Caco-2 (cell line): ENCODE measurements around the gene MAST3. TPM values are rescaled to one million over a fixed set of nuclear protein-coding genes. Genes with fewer than 3 reads are reported as not detected.

Source experiments
- BruUV-seq: library from RNA; stranded (reverse); fragments of 400-500 nt; replicated peaks from 2 replicates; lab custom pipeline; 2021; lab: Mats Ljungman, UMichigan
- CTCF ChIA-PET: fragments of 300-600 bp; sonication (Branson Sonifier 250); formaldehyde crosslinking; loops from one replicate; lab custom pipeline; 2022; ENCODE audit warnings: antibody characterized with exemption; lab: Charles Lee
- POLR2A ChIA-PET: fragments of 300-600 bp; sonication (Branson Sonifier 250); formaldehyde crosslinking; loops from one replicate; lab custom pipeline; 2022; ENCODE audit warnings: antibody characterized with exemption; lab: Charles Lee
- DNase-seq, 2 experiments: peaks; one replicate each; pipeline versions ENCODE4 v3.0.0 to v3.0.0-alpha.2; 2020 to 2022
- H3K27me3 ChIP-seq: replicated peaks from 2 replicates; pipeline ENCODE4 v1.6.0; 2011; ENCODE audit warnings: low read length; ENCODE audit not compliant: control insufficient read depth, insufficient read depth
- H3K36me3 ChIP-seq: 2 replicates; pipeline ENCODE4 v1.5.1; 2011; ENCODE audit warnings: low read length; ENCODE audit not compliant: control insufficient read depth, insufficient read depth
- H3K4me1 ChIP-seq: fragments of 250-450 bp; sonication (Bioruptor Pico); 2 replicates; pipeline ENCODE4 v1.5.1; 2020; ENCODE audit warnings: mild to moderate bottlenecking
- H3K4me3 ChIP-seq: 2 replicates; pipeline ENCODE4 v1.5.1; 2011; ENCODE audit warnings: low read depth, mild to moderate bottlenecking, control low read depth, low read length
- H3K9me3 ChIP-seq: fragments of 250-450 bp; sonication (Bioruptor Pico); 2 replicates; pipeline ENCODE4 v1.5.1; 2020; ENCODE audit warnings: mild to moderate bottlenecking, moderate library complexity
- H3K27ac Mint-ChIP-seq: one replicate; pipeline ENCODE4 v1.8.0; 2022; ENCODE audit warnings: mixed read lengths; ENCODE audit not compliant: unreplicated experiment
- H3K27me3 Mint-ChIP-seq: one replicate; pipeline ENCODE4 v1.8.0; 2022; ENCODE audit warnings: mixed read lengths; ENCODE audit not compliant: insufficient read depth, unreplicated experiment
- H3K36me3 Mint-ChIP-seq: one replicate; pipeline ENCODE4 v1.8.0; 2022; ENCODE audit warnings: mild to moderate bottlenecking, mixed read lengths; ENCODE audit not compliant: insufficient read depth, unreplicated experiment
- H3K4me1 Mint-ChIP-seq: one replicate; pipeline ENCODE4 v1.8.0; 2022; ENCODE audit warnings: low read depth, mixed read lengths; ENCODE audit not compliant: unreplicated experiment
- H3K4me3 Mint-ChIP-seq: one replicate; pipeline ENCODE4 v1.8.0; 2022; ENCODE audit warnings: mild to moderate bottlenecking, moderate library complexity, mixed read lengths; ENCODE audit not compliant: unreplicated experiment
- H3K9me3 Mint-ChIP-seq: one replicate; pipeline ENCODE4 v1.8.0; 2022; ENCODE audit warnings: mixed read lengths; ENCODE audit not compliant: unreplicated experiment
- intact Hi-C: fragments of 100-400 bp; cut with micrococcal nuclease; formaldehyde crosslinking; loops from one replicate; pipeline ENCODE4 v1.10.0; 2022; ENCODE audit not compliant: unreplicated experiment
- total RNA-seq: library from RNA; stranded (reverse); gene quantifications from 2 replicates; pipeline ENCODE4 v1.2.3, GENCODE V29; 2022
- TF ChIP-seq, protein P1 (sequence below), 2 experiments: fragments of 200-600 bp in 1 of 2; IDR thresholded peaks; 1 replicate in 1 of 2; 2 replicates in 1 of 2; pipeline versions ENCODE4 v1.5.1 to v1.8.0; 2011 to 2022; ENCODE audit warnings: antibody characterized with exemption in 1 of 2, control low read depth in 1 of 2, inconsistent platforms in 1 of 2, low read depth in 1 of 2, low read length in 1 of 2, mild to moderate bottlenecking in 1 of 2, moderate library complexity in 1 of 2; ENCODE audit not compliant: insufficient read depth in 1 of 2, severe bottlenecking in 1 of 2, unreplicated experiment in 1 of 2

Gene MAST3
- total RNA-seq, 1 experiment from 2014 or later, result 8.2 TPM

DNA sequence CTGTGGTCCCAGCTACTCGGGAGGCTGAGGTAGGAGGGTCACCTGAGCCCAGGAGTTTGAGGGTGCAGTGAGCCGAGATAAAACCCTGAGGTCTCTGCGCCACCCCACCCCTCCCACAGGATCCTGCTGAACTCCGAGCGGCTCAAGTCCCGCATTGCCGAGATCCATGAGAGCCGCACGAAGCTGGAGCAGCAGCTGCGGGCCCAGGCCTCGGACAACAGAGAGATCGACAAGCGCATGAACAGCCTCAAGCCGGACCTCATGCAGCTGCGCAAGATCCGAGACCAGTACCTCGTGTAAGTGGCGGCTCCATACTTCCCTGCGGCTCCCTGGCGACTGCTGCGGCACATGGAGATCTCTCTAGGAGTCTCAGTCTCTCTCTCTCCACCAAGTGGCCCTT, 69.4 kb downstream of the MAST3 start:
- no peak overlapping the region for H3K4me3 Mint-ChIP-seq
- H3K4me1 Mint-ChIP-seq, result no peaks in the 10 kb centered on the region
- CTCF ChIA-PET, result interaction anchor here (0.9 kb wide), 2 partner anchors 14 to 54 kb away, joined by 3 to 5 read pairs; partner anchors contain the start of gene PIK3R2
- H3K27ac Mint-ChIP-seq, result no peak overlapping the region
- no peak for DNase-seq
- no peaks in the 10 kb centered on the region for H3K27me3 ChIP-seq
- no peak overlapping the region for H3K4me3 ChIP-seq
- no peaks in the 10 kb centered on the region for H3K4me1 ChIP-seq
- POLR2A ChIA-PET, result no interaction called here
- no peaks in the 10 kb centered on the region for H3K9me3 ChIP-seq
- TF ChIP-seq, protein P1, sequence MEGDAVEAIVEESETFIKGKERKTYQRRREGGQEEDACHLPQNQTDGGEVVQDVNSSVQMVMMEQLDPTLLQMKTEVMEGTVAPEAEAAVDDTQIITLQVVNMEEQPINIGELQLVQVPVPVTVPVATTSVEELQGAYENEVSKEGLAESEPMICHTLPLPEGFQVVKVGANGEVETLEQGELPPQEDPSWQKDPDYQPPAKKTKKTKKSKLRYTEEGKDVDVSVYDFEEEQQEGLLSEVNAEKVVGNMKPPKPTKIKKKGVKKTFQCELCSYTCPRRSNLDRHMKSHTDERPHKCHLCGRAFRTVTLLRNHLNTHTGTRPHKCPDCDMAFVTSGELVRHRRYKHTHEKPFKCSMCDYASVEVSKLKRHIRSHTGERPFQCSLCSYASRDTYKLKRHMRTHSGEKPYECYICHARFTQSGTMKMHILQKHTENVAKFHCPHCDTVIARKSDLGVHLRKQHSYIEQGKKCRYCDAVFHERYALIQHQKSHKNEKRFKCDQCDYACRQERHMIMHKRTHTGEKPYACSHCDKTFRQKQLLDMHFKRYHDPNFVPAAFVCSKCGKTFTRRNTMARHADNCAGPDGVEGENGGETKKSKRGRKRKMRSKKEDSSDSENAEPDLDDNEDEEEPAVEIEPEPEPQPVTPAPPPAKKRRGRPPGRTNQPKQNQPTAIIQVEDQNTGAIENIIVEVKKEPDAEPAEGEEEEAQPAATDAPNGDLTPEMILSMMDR (IDR thresholded peaks at IDR 0.05; ENCODE audit: insufficient read depth in 1 of 2, low read depth in 1 of 2, low read length in 1 of 2, severe bottlenecking in 1 of 2, unreplicated experiment in 1 of 2), result no peak
- H3K36me3 ChIP-seq, result peaks cover 3% of the 10 kb centered on the region
- no peaks in the 10 kb centered on the region for H3K9me3 Mint-ChIP-seq
- peaks cover 60% of the 10 kb centered on the region for H3K36me3 Mint-ChIP-seq
- intact Hi-C loops, result no loop called here
- no TSS peak for BruUV-seq
- H3K27me3 Mint-ChIP-seq, result no peaks in the 10 kb centered on the region

DNA sequence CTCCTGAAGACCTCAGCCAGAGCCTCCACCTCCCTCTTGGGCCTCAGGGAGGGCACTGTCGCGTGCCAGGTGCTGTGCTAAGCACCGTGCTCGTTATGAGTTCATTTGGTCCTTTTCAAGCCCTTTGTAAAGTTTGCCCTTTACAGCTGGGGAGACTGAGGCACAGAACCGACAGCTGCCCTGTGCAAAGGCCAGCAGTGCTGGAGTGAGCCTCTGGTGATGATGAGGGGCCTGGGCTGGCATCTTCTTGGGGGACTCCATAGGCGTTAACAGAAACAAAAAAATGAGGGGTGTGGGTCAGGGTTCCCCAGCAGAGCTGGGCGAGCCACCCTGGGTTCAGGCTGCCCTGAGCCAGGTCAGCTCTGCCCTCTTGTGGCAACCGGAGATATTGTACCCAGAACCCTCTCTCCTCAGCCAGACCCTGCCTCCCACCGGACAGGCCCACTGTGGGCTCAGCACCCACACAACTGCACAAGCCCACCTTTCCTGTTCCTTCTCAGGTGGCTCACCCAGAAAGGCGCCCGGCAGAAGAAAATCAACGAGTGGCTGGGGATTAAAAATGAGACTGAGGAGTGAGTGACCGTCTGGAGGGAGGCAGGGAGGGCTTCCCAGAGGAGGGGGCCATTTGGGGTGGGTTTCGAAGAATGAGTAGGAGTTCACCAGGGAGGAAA, 70.5 kb downstream of the MAST3 start:
- CTCF ChIA-PET, result interaction anchor here (0.6 to 2.1 kb wide), 8 partner anchors 13 to 161 kb away, joined by 3 to 25 read pairs (median 5); no protein-coding TSS in a partner anchor
- no peaks in the 10 kb centered on the region for H3K4me1 Mint-ChIP-seq
- POLR2A ChIA-PET, result no interaction called here
- TF ChIP-seq, protein P1 (IDR thresholded peaks at IDR 0.05; ENCODE audit: insufficient read depth in 1 of 2, low read depth in 1 of 2, low read length in 1 of 2, severe bottlenecking in 1 of 2, unreplicated experiment in 1 of 2), result peak; percentile 76 to 86
- H3K4me3 ChIP-seq, result no peak overlapping the region
- intact Hi-C loops, result loop anchor here (1.0 kb wide), 1 partner anchor 55 kb away; no protein-coding TSS in a partner anchor
- H3K9me3 Mint-ChIP-seq, result no peaks in the 10 kb centered on the region
- H3K9me3 ChIP-seq, result no peaks in the 10 kb centered on the region
- no peaks in the 10 kb centered on the region for H3K4me1 ChIP-seq
- BruUV-seq, result no TSS peak
- no peaks in the 10 kb centered on the region for H3K27me3 ChIP-seq
- H3K36me3 ChIP-seq, result peaks cover 1% of the 10 kb centered on the region
- peaks cover 53% of the 10 kb centered on the region for H3K36me3 Mint-ChIP-seq
- no peak overlapping the region for H3K27ac Mint-ChIP-seq
- peak in 1 of 2 experiments; percentile 65 for DNase-seq
- H3K4me3 Mint-ChIP-seq, result no peak overlapping the region
- no peaks in the 10 kb centered on the region for H3K27me3 Mint-ChIP-seq

DNA sequence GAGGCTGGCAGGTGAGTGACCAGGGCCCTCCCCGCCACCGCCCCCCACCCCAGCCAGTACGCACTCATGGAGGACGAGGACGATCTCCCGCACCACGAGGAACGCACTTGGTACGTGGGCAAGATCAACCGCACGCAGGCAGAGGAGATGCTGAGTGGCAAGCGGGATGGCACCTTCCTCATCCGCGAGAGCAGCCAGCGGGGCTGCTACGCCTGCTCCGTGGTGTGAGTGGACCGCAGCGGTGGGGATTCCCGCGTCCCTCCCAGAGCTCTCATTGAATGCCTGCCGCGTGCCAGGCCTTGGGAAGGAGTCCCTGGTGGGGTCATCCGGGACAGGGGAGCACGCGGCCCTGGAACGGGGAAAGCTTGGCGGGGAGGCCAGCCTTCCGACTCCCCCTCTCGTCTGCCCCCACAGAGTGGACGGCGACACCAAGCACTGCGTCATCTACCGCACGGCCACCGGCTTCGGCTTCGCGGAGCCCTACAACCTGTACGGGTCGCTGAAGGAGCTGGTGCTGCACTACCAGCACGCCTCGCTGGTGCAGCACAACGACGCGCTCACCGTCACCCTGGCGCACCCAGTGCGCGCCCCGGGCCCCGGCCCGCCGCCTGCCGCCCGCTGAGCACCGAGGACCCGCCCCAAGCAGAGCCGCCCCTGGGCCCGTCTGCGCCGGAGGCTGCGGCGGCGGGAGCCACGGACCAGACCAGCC, 71.2 kb downstream of the MAST3 start:
- Histone ChIP-seq H3K4me3 (no peak overlapping the region), H3K4me1 (no peaks in the 10 kb centered on the region), H3K36me3 (peaks cover 1% of the 10 kb centered on the region), H3K9me3 (no peaks in the 10 kb centered on the region), H3K27me3 (no peaks in the 10 kb centered on the region)
- Mint-ChIP-seq H3K27me3 (no peaks in the 10 kb centered on the region), H3K27ac (no peak overlapping the region), H3K4me1 (no peaks in the 10 kb centered on the region), H3K9me3 (no peaks in the 10 kb centered on the region), H3K4me3 (no peak overlapping the region), H3K36me3 (peaks cover 45% of the 10 kb centered on the region)
- CTCF ChIA-PET, result interaction anchor here (0.7 to 2.1 kb wide), 3 partner anchors 23 to 59 kb away, joined by 3 to 25 read pairs (median 5); no protein-coding TSS in a partner anchor
- no TSS peak for BruUV-seq
- DNase-seq, result no peak
- POLR2A ChIA-PET, result no interaction called here
- intact Hi-C loops, result loop anchor here (1.0 kb wide), 1 partner anchor 56 kb away; no protein-coding TSS in a partner anchor
- TF ChIP-seq, protein P1 (IDR thresholded peaks at IDR 0.05; ENCODE audit: insufficient read depth in 1 of 2, low read depth in 1 of 2, low read length in 1 of 2, severe bottlenecking in 1 of 2, unreplicated experiment in 1 of 2), result no peak
